Measurements from ENCODE around the gene CRYM.
"Not testable (repeated sequence)": the region's sequence is repeated elsewhere in the genome, so short reads cannot be mapped to it uniquely, and the experiment has no call there.

CRYM gene

DNA sequence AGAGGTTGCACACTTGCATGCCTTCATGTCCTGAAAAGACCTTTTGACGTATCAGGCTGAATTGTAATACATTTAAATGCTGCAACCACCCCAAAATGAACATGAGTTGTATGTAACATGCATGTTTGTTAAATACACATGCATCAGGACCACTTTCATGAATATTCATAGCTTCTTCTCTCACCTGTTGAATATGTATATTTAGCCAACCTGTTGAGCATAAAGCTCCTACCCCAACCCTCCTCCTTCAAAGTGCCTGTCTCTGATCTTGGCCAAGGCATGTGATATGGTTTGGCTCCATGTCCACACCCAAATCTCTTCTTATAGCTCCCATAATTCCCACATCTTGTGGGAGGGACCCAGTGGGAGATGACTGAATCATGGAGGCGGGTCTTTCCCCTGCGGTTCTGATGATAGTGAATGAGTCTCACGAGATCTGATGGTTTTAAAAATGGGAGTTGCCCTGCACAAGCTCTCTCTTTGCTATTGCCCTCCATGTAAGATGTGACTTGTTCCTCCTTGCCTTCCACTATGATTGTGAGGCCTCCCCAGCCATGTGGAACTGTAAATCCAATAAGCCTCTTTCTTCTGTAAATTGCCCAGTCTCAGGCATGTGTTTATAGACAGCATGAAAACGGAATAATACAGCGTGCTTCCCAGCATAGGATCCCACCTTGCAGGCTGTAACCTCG is 3.8 kb upstream of the CRYM start:
- FAIRE-seq (no peak), DNase-seq (ENCODE audit: low spot score) (no peak)

DNA sequence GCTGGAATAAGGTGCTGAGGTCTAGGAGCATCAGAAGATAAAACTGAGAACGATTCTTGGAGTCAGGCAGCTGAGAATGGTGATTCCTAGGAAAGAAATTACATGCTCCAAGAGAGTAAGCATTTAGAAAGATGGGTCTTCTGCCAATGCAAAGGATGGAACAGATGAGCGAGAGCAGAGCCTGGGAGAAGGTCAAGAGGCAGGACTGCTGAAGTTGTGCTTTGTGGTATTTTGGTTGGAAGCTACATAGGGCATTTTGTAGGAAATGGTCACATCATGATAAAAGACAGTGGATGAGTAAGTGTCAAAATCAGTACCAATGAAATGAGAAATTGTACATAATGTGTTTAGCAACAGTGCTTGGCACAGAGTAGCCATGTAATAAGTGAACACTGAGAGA is 1.4 kb upstream of the CRYM start:
- DNase-seq (ENCODE audit: low spot score) (no peak), FAIRE-seq (no peak)

DNA sequence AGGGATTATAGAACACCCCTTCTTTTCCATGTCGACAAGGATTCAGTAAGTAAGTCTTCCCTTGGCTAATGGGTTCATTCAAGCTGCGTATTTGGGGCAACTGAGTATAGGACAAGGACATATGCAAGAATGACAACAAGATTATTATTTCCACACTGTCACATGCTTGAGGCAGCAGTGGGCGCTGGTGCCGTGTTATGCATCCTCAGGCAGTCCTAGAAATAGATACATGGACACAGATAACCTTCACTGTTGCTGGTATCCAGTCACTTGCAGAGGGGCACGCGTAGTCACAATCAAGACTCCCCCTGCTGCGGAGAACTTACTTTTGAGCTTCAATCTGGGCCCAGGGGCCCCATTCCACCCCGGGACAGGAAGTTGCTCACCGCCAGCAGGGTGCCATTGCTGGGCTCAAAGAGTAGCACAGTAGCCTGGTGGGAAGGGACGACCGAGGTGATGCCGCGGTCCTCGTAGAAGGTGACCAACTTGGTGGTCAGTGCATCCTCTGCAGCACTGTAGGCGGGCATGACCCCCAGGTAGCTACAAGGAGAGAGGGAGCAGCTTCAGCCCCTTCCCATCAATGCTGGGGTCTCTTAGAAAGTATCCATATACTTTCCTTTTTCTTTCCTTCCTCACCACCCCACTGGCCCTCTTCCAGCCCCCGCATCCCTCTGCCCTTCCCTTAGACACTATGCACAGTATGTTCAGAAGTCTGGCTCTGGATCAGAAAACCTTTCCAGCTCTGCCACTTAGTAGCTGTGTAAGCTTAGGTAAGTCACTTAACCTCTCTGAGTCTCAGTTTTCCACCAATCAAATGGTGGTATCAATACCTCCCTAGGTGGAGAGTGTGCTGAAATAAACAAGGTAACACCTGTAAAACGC is 804 bp downstream of the CRYM start:
- no peak for FAIRE-seq
- DNase-seq (ENCODE audit: low spot score), result no peak

DNA sequence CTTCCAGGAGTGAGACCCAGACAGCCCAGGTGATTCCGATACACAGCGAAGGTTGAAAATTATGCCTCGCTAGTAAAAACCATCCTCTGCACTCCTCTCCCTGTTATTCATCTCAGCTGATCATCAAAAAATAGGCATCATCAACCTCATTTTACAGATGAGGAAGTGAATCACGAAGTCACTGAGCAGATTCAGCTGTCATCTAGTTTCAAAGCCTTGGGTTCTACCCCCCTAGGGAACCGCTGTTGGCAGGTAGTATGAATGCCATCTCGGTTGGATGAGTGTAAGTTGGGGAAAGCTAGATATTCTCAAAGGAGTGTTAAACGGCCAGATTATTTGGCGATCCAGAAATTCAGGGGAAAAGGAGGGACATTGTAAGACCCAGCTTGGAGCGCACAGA is 2.0 kb downstream of the CRYM start:
- no peak for DNase-seq (ENCODE audit: low spot score)
- FAIRE-seq, result no peak

DNA sequence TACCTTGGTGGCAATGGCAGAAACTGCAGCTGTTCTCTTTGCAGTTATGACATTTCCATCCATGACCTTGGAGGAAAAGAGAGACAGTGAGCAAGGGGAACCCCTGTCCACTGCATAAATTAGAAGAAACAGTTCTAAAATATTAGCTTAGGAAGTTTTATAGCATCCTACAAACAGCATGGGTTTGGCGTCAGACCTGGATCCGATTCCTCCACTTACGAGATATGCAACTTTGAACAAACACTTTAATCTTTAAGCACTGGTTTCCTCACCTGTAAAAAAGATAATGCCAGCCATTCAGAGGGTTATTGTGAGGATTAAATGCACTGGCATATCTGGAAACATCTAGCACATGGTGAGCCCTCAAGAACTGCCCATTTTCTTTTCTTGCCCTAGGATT is 2.6 kb downstream of the CRYM start:
- DNase-seq (ENCODE audit: low spot score), result no peak
- FAIRE-seq, result no peak

DNA sequence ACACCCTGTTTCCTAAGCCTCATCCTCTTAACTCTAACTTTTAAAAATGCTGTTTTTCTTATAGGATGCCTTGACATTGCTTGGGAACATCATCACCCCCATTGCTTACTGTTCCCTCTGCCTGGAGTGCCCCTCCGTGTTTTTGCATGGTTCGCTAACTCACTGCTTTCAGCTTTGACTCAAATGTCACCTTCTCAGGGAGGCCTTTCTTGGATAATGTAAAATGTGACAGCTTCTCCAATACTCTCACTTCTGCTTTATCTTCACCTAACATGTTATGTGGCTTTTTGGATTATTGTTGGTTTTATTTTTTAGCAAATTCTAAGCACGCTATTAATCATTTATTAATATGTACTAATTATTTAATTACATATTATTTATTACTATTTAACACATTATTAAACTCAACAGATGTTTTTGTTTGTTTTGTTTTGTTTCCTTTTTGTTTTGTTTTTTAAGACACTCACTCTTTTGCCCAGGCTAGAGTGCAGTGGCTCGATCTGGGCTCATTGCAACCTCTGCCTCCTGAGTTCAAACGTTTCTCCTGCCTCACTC is 3.8 kb downstream of the CRYM start:
- FAIRE-seq (no peak), DNase-seq (ENCODE audit: low spot score) (no peak)

DNA sequence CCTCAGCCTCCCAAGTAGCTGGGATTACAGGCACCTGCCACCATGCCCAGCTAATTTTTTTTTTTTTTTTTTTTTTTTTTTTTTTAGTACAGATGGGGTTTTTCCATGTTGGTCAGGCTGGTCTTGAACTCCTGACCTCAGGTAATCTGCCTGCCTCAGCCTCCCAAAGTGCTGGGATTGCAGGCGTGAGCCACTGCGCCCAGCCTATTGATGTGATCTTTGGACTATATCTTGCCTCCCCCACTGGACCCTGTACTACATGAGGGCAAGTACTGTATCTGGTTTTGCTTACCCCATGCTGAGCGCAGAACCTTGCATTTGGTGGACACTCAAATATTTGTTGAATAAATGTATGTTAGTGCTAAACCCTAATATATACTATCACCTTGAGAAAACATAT is 5.3 kb downstream of the CRYM start:
- FAIRE-seq, result not testable (repeated sequence)

DNA sequence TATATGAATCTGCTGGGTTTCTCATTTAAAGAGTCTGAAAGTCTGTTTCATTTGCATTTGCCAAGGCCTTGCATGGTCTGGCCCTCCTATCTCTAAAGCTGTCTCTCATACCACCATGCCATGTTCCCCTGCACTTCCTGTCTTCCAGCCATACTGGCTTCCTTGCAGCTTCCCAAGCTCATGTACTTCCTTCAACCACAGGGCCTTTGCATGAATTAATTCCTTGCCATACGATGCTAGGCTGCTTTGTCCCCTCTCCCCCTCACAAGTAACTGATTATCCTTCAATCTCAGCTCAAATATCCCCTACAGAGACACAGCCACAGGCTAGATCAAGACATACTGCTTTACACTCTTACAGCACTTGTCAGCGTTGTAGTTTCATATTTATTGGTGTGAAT is 5.8 kb downstream of the CRYM start:
- FAIRE-seq (no peak), DNase-seq (ENCODE audit: low spot score) (no peak)

More for the DNA sequence above, 5.3 kb downstream of the CRYM start:
- not testable (repeated sequence) for DNase-seq (ENCODE audit: low spot score)

DNA sequence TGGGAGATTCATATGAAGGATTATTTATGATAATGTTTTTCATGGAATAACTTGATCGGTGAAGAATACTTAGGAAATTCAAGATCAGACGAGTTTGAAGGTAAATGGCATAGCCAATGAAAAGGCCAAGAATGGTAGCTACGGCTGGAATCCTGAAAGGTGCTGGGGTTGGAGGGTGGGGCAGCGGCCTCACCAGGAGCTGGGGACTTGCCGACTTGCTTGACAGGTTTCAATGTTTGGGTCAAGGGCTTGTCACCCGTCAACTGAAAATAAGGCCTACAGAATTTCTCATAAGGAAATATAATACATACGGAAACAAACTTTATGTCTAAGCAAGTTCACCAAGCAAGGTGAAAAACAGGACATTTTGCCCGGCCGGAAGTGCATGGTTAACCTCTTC is 9.9 kb downstream of the CRYM start:
- DNase-seq (ENCODE audit: low spot score) (no peak), FAIRE-seq (no peak)

DNA sequence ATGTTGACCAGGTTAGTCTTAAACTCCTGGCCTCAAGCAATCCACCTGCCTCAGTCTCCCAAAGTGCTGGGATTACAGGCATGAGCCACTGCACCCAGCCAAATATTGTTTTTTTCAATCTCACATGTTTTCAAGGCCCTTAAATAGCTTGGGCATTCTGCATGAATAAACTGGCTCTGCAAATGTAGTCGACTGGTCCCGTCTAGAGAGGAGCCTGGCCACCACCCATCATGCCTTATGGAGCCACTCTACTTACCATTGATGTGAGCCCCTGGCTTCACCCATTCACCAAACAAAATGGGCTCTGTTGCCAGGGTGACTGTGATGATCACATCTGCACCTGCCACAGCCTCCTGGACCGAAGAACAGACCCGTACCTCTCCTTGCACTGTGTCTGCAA is 10.8 kb downstream of the CRYM start:
- FAIRE-seq (no peak), DNase-seq (ENCODE audit: low spot score) (no peak)

DNA sequence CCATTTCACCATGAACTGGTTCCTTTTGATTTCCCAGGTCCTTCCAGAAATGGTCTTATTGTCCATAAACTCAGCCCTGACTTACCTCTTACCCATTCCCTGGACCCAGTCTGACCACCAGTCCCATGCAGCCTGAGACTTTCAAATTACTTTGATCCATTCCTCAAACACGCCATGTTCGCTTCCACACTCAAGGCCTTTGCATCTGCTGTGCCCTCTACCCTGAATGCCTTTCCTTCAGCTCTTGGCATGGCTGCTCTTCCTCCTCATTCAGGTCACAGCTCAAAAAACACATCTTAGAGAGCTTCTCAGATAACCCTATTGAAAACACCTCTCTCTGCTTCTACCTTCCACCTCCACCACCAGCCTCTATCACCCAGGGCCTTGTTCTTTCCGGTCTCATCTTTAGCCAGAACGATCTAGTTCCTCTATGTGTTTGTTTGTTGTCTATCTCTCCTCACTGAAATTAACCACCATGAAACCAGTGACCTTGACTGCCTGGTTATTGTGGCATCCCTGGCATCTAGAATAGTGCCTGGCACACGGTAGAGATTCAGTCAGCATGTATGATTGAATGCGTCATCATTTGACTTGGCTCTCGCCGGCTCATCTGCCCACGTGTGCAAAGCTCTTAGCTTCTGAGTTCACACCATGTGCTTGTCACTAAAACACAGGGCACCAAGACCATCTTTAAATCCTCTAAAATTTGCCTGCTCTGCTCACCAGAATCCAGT is 12.8 kb downstream of the CRYM start:
- peak; percentile 85 for FAIRE-seq

DNA sequence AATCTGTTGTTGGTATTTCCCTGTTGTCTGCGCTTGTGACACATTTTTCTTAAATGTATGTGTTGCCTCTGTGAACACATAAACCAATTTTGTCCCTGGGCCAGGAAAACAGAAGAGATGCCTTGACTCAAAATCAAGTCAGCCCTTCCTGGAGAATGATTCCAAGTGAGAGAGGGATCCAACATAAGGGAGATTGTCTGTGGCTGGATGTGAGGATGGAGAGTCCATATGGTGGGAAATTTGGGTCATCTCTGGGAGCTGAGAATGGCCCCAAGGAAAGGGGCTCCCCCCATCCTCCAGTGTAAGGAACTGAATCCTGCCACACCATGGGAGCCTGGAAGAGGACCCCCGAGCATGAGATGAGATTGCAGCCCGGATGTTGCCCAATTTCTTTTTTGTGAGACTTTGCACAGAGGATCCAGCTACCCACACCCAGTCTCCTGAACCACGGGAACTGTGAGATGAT is 13.5 kb downstream of the CRYM start:
- FAIRE-seq, result no peak
- no peak for DNase-seq (ENCODE audit: low spot score)

More for the DNA sequence above, 12.8 kb downstream of the CRYM start:
- DNase-seq (ENCODE audit: low spot score), result peak; percentile 86

DNA sequence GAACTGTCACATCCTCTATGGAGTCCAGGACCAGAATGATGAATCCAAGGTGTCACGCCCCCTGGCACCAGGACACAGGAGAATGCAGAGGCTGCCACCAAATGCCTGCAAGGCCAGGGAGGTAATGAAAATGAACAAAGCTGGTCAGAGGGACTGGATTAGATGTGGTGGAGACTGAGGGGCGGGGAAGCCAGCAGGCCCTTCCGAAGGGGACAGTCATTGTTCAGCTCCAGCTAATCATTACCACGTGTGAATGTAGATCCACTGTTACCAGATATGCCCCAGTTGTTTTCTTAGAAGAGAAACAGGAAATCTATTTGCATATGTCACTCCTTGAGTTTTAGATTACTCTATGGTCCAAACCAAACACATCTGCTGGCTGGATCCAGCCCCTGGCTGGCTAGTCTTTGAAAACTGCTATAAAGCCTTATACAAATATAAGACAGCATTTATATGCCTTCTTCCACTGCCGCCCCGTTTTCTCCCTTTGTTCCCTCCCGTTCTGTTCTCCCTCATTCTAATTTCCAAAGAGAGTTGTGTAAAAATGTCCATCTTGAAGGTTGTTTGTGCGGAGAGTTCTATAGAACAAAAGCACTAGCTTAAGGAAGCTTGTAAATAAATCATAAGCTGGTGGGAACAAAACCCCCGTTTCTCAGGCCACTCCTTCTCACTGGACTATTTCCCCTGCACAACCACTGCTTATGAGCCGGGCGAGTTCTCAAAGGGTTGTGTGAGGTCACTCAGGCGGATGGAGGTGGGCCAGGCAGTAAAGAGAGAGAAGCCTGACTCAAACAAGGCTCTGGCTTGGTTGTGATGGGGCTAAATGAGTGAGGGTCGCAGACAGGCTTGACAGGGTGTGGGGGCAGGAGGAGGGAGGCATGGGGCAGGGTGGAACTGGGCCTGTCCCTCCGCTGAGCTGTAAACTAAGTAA is 14.2 kb downstream of the CRYM start:
- FAIRE-seq (peak; percentile 5), DNase-seq (ENCODE audit: low spot score) (peak; percentile 49)

DNA sequence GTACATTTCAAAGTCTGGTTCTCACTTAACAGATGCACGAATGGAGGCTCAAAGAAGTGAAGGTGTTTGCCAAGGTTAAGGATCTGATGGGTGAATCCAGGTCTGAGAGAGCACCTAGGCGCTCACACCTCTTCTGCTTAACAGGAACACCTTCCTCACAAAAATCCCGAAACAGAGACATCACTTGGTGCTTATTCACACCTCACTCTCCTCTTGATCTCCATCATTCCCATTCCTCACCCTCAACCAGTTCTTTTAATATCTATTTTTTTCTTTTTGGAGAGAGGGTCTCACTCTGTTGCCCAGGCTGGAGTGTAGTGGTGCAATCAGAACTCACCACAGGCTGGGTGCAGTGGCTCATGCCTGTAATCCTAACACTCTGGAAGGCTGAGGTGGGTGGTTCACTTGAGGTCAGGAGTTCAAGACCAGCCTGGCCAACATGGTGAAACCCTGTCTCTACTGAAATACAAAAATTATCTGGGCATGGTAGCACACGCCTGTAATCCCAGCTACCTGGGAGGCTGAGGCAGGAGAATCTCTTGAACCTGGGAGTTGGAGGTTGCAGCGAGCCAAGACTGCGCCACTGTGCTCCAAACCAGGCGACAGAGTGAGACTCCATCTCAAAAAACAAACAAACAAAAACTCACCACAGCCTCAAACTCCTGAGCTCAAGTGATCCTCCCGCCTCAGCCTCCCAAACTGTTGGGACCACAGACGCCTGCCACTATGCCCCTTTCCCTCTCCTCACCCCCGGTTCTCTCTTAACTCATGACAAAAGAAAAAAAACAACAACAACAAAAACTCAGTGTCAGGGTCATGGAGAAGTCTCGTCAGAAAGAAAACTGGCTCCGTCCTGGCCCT is 15.1 kb downstream of the CRYM start:
- no peak for DNase-seq (ENCODE audit: low spot score)
- no peak for FAIRE-seq

DNA sequence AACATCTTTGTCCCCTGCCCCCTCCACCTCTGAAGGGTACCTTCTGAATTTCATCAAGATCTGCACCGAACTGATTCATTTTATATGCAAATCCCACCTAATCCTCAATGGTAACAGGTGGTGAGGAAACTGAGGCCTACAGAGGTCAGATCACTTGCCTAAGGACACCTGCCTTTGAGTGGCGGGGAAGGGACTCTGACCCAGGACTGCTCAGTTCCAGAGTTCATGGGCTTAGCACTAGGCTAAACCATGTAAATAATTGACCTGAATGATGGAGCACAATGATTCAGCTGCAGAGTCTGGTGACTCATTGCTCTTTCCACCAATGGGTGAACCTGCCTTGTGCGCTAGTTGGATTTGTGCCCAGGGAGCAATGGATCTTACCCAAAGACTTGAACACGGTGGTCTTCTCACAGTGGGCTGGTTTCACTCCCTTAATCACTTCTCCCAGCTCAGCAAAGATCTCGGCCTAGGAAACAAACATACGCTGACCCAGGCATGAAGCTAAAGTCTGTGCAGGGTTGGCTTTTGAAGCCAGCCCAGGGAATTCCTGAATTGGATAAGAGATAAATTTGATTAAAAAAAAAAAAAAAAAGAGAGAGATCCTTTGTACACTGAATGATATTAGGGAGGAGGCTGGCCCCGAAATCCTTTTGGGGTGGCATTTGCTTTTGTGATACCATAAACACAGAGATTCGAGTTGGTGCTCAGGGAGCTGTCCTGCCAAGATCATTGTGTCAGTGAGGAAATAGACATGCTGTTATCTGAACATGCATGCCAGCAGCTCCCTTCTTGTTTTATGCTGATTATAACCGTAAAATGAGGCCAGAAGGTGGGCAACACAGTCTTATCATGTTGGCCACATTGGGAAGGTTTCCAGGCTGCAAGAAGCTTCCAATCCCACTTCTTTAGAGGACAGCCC is 17.0 kb downstream of the CRYM start:
- FAIRE-seq (peak; percentile 94), DNase-seq (ENCODE audit: low spot score) (peak; percentile 92)

DNA sequence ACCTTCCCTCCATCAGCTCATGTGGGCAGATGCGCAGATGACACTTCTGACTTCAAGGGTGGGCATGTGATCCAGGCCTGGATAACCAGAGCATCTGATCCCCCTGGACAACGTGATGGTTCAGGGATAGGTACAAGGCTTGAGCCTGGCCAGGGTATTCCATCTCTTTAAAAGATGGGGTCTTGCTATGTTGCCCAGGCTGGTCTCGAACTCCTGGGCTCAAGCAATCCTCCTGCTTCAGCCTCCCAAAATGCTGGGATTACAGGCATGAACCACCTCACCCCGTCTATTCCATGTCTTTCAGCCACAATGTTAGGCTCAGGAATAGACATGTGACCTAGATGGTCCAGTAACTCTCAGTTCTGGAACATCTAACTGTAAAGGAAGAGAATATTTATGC is 20.8 kb downstream of the CRYM start:
- DNase-seq (ENCODE audit: low spot score) (no peak), FAIRE-seq (no peak)

DNA sequence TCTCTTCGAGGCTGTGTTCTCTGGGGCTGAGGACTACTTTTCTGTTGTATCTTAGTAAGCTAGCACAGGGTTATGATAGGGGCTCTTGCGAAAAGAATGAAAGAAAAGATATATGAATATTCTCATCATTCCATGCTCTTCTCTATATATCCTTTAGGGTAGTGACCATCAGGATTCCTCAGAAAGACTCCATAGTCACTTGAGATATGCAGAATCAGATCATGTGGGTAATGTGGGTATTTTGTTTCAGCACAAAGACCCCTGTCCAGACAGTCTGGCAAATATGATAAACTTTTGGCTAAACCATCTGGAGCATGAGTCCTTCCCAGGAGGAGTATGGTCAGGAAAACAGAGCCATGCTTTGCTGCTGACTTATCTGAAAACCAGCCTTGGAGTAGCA is 21.5 kb downstream of the CRYM start:
- no peak for FAIRE-seq
- DNase-seq (ENCODE audit: low spot score), result no peak

DNA sequence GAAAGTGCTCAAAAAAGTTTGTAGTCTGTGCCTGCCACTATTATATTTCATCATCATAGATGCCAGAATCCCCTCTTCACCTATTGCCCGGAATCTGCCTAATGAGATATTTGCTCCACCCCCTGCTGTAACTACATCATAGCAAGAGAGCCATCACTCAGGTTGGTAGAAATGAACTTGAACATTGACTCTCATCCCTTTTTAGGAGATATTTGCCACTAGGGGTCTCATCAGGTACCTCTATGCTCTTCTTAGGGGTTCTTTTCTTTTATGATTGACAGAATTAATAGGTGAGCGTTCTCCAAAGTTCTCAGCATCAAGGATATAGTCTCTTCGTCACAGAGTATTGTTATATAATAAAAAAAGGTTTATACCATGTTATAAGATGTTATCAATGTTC is 24.6 kb downstream of the CRYM start:
- no peak for DNase-seq (ENCODE audit: low spot score)
- FAIRE-seq, result no peak

Data from RCC 7860 (cell line).